Measurements from ENCODE around the gene ADARB2.

- no peak for TF ChIP-seq POLR2A (IDR thresholded peaks at IDR 0.05)
- no peak for TF ChIP-seq CTCF (IDR thresholded peaks at IDR 0.05)
These were observed 199.2 kb downstream of the ADARB2 start for GRCh38 chr10:1538121-1538520.
